ENCODE results near the gene EFNA2. TPM values are rescaled to one million over a fixed set of nuclear protein-coding genes. Genes with fewer than 3 reads are reported as not detected.
A peak's percentile ranks its signal among the peaks of the same experiment; 100 is the strongest.

Gene EFNA2
- total RNA-seq, 4 donors from 2014 or later, result not detected

DNA sequence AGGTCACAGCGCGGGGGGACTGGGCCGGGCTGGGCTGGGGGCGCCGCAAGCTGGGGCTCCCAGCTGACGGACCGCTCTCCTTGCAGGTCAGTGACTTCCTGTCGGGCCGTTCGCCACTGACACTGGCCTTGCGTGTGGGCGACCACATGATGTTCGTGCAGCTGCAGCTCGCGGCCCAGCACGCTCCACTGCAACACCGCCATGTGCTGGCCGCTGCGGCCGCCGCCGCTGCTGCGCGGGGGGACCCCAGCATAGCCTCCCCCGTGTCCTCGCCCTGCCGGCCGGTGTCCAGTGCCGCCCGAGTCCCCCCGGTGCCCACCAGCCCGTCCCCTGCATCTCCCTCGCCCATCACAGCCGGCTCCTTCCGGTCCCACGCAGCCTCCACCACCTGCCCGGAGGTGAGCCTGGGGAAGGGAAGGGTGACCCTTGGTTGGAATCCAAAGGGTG is 31.6 kb upstream of the EFNA2 start:
- in situ Hi-C loops (cut with MboI; ENCODE audit: low sequenced_read_pairs in 4 of 4), result no loop called here
- peak overlapping the region; percentile 69 to 85 (median 84) for H3K4me3 ChIP-seq

DNA sequence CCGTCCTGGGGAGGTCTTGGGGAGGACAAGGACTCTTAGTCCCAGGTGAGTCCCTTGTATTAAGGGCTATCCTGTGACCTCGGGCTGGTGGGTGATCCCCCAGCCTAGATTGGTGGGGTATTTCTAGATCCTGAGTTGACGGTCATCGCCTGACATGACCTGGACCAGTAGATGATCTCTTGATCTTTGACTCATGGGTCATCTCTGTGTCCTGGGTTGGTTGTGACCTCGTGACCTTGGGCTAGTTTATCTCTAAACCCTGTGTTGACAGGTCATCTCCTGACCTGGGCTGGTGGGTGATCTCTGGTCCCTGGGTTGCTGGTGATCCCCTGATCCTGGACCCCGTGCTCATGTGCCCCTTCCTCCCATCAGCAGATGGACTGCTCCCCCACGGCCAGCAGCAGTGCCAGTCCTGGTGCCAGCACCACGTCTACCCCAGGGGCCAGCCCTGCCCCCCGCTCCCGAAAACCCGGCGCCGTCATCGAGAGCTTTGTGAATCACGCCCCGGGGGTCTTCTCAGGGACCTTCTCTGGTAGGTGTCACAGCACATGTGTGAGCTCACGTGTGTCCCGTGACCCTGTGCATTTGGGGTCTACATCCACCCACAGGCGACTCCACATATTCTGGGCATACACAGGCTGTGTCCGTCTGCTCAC is 31.0 kb upstream of the EFNA2 start:
- H3K4me3 ChIP-seq, result peak overlapping the region in 1 of 4 donors; percentile 85
- TF ChIP-seq, protein P1, sequence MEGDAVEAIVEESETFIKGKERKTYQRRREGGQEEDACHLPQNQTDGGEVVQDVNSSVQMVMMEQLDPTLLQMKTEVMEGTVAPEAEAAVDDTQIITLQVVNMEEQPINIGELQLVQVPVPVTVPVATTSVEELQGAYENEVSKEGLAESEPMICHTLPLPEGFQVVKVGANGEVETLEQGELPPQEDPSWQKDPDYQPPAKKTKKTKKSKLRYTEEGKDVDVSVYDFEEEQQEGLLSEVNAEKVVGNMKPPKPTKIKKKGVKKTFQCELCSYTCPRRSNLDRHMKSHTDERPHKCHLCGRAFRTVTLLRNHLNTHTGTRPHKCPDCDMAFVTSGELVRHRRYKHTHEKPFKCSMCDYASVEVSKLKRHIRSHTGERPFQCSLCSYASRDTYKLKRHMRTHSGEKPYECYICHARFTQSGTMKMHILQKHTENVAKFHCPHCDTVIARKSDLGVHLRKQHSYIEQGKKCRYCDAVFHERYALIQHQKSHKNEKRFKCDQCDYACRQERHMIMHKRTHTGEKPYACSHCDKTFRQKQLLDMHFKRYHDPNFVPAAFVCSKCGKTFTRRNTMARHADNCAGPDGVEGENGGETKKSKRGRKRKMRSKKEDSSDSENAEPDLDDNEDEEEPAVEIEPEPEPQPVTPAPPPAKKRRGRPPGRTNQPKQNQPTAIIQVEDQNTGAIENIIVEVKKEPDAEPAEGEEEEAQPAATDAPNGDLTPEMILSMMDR (IDR thresholded peaks at IDR 0.05 in 4 of 5, conservative IDR thresholded peaks at IDR 0.05 in 1 of 5), result no peak
- no peak for TF ChIP-seq POLR2A (IDR thresholded peaks at IDR 0.05)

More for the DNA sequence above, 31.6 kb upstream of the EFNA2 start:
- TF ChIP-seq, protein P1 (IDR thresholded peaks at IDR 0.05 in 4 of 5, conservative IDR thresholded peaks at IDR 0.05 in 1 of 5), result no peak
- TF ChIP-seq POLR2A (IDR thresholded peaks at IDR 0.05), result no peak
- H3K36me3 ChIP-seq, result peaks cover 0 to 52% of the 10 kb centered on the region in 2 donors
- no peaks in the 10 kb centered on the region for H3K9me3 ChIP-seq
- no peak for DNase-seq
- intact Hi-C loops (cut with DNase I; ENCODE audit: low total_unique reads), result no loop called here
- peak overlapping the region; percentile 94 to 99 (median 96) for H3K27ac ChIP-seq
- H3K27me3 ChIP-seq, result no peaks in the 10 kb centered on the region
- no peak for ATAC-seq
- peaks cover 45 to 56% of the 10 kb centered on the region in 2 donors for H3K4me1 ChIP-seq

DNA sequence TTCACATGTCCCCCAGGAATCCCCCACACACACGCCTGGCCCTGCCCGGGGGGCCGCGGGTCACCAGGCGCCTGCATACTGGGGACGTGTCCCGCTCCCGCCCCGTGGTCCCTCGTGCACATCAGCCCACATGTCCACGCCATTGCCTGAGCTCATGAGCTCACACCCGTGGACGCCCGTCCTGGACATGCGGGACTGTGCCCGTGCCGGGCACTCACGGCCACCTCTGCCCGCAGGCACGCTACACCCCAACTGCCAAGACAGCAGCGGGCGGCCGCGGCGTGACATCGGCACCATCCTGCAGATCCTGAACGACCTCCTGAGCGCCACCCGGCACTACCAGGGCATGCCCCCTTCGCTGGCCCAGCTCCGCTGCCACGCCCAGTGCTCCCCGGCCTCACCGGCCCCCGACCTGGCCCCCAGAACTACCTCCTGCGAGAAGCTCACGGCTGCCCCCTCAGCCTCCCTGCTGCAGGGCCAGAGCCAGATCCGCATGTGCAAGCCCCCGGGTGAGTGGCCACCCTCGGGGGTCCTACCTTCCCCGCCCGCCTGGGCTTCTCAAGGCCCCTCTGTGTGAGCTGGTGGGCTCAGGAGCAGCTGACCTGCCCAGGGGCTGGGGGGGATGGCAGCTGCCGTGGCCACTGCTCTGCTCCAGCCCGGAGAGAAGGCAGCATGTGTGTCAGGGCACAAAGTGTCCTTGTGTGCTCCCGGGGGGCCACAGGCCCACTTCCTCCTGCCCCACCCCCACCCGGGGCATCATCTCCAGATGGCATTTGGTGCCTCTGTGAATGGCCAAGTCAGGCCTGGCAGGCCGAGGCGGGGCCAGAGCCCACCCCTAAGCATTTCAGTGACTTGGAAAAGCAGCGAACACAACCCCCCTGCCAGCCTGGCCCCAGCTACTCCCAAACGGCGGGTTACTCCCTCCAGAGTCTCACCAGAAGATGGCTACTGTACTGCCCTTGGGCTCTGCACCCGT is 30.2 kb upstream of the EFNA2 start:
- H3K4me3 ChIP-seq, result no peak overlapping the region
- H3K36me3 ChIP-seq, result peaks cover 0 to 52% of the 10 kb centered on the region in 2 donors
- TF ChIP-seq POLR2A (IDR thresholded peaks at IDR 0.05), result no peak
- TF ChIP-seq, protein P1 (IDR thresholded peaks at IDR 0.05 in 4 of 5, conservative IDR thresholded peaks at IDR 0.05 in 1 of 5), result no peak
- H3K9me3 ChIP-seq, result no peaks in the 10 kb centered on the region
- in situ Hi-C loops (cut with MboI; ENCODE audit: low sequenced_read_pairs in 4 of 4) (no loop called here), intact Hi-C loops (cut with DNase I; ENCODE audit: low total_unique reads) (no loop called here)
- H3K27me3 ChIP-seq, result no peaks in the 10 kb centered on the region
- peak overlapping the region; percentile 94 to 99 (median 96) for H3K27ac ChIP-seq
- ATAC-seq, result no peak
- peaks cover 54 to 67% of the 10 kb centered on the region in 2 donors for H3K4me1 ChIP-seq
- DNase-seq, result no peak

More for the DNA sequence above, 31.0 kb upstream of the EFNA2 start:
- no peak for DNase-seq
- Histone ChIP-seq H3K36me3 (peaks cover 0 to 52% of the 10 kb centered on the region in 2 donors), H3K27me3 (no peaks in the 10 kb centered on the region), H3K27ac (peak overlapping the region; percentile 94 to 99 (median 96)), H3K9me3 (no peaks in the 10 kb centered on the region), H3K4me1 (peaks cover 46 to 59% of the 10 kb centered on the region in 2 donors)
- in situ Hi-C loops (cut with MboI; ENCODE audit: low sequenced_read_pairs in 4 of 4), result no loop called here
- ATAC-seq, result no peak
- intact Hi-C loops (cut with DNase I; ENCODE audit: low total_unique reads), result no loop called here

DNA sequence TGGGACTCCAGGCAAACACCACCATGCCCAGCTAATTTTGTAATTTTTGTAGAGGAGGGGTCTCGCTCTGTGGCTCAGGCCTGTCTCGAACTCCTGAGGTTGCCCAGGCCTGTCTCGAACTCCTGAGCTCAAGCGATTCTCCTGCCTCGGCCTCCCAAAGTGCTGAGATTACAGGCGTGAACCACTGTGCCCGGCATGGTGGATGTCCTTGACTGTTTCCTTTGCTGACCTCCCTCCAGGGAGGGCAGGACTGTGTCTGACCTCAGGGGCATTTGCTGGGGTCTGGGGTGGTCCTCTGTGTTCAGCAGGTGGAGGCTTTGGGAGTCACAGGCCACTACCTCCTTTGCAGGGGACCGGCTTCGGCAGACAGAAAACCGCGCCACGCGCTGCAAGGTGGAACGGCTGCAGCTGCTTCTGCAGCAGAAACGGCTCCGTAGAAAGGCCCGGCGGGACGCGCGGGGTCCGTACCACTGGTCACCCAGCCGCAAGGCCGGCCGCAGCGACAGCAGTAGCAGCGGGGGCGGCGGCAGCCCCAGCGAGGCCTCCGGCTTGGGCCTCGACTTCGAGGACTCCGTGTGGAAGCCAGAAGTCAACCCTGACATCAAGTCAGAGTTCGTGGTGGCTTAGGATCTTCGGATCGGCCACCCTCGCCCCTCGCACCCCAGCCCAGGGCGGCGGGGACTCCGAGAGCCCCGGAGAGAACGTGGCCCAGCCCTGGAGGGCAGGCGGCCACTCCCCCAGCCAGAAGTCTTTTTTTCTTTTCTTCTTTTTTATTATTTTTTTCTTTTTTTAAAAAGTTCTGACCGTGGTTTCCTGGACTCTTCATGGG is 28.8 kb upstream of the EFNA2 start:
- TF ChIP-seq, protein P1 (IDR thresholded peaks at IDR 0.05 in 4 of 5, conservative IDR thresholded peaks at IDR 0.05 in 1 of 5), result no peak
- no peak for TF ChIP-seq POLR2A (IDR thresholded peaks at IDR 0.05)
- in situ Hi-C loops (cut with MboI; ENCODE audit: low sequenced_read_pairs in 4 of 4), result no loop called here
- H3K36me3 ChIP-seq, result peaks cover 0 to 46% of the 10 kb centered on the region in 2 donors
- intact Hi-C loops (cut with DNase I; ENCODE audit: low total_unique reads), result no loop called here
- ATAC-seq (no peak), DNase-seq (no peak)
- H3K27me3 ChIP-seq, result no peaks in the 10 kb centered on the region
- no peak overlapping the region for H3K4me3 ChIP-seq
- H3K4me1 ChIP-seq, result peaks cover 61 to 66% of the 10 kb centered on the region in 2 donors
- H3K9me3 ChIP-seq, result no peaks in the 10 kb centered on the region
- H3K27ac ChIP-seq, result peak overlapping the region; percentile 94 to 99 (median 96)

Data from gastrocnemius medialis (tissue), 4 donors.